HG02759 (cell line): ENCODE results near the gene KLHL26.
A peak's percentile ranks its signal among the peaks of the same experiment; 100 is the strongest.

Experiments used
- ATAC-seq: cut with Tn5 transposase; IDR thresholded peaks from one replicate; pipeline ENCODE4 v1.9.1; 2021; ENCODE audit warnings: mild to moderate bottlenecking, moderate library complexity; ENCODE audit not compliant: unreplicated experiment

The KLHL26 gene

DNA sequence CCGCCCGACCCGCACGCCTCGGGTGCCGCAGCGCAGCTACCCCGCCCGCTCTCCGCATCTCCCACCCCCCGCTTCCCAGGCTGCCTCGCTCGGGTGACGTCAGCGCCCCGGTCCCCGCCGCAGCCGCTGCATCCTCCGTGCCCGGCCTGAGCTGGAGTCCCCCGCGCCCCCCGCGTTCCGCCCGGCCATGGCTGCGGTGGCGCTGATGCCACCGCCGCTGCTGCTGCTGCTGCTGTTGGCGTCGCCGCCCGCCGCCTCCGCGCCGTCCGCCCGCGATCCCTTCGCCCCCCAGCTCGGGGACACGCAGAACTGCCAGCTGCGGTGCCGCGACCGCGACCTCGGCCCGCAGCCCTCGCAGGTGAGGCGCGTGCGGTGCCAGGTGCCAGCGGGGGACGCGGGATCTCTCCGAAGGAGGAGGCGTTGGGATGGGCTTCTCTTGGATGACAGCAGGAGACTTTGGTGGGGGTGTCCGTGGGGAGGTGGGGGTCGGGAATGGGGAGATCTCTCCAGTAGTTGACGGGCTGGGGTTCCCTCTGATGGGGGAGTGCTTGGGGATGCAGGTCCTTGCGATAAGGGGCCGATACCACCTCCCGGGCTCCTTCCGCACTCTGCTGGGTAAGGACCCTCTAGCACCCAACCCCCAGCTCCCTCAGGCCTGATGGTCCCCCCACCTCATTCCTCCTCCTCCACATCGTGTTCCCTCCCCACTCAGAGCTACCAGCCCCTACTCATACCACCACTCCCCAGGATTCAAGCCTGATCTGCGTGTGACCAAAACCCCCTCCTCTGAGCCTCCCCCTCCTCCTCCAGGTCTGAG, 23.8 kb upstream of the KLHL26 start, which contains the start of gene TMEM59L:
TSS of gene TMEM59L (plus strand) at position 99 of the 817 bp plus-strand sequence. CDS start at position 188, 89 bp downstream.
- no peak for ATAC-seq

DNA sequence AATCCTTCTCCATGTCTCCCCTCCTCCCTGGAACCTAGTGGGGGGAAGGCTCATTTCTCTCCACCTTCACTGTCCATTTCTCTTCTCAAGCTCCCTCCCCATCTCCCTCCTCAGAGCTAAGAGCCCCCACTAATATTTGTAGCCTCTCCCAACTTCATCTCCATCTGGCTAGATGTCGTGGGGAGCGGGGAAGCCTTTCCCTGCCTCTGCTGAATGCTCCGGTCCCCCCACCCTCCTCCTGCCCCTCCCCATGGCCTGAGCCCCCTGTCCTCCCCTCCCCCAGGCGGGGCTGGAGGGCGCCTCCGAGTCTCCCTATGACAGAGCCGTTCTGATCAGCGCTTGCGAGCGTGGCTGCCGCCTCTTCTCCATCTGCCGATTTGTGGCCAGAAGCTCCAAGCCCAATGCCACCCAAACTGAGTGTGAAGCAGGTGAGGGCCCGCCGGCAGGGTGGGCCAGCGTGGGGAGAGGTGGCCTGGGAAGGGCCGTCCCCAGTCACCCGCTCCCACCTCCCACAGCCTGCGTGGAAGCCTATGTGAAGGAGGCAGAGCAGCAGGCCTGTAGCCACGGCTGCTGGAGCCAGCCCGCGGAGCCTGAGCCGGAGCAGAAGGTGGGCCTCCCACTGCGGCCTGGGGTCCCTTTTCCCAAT, 23.1 kb upstream of the KLHL26 start:
- ATAC-seq, result no peak

DNA sequence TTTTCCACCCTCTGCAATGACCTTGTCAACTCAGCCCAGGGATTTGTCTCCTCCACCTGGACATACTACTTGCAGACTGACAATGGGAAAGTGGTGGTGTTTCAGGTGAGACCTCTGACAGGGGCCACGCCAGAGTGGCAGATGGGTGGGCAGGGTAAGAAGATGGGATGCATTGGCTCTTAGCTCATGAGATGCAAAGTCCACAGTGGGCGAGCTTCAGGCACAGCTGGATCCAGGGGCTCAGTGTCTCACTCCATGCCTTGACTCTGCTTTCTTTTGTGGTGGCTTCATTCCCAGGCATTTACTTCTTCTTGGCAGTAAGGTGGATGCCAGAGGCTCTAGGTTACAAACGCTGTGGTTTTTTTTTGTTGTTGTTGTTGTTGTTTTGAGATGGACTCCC, 20.8 kb upstream of the KLHL26 start:
- no peak for ATAC-seq

DNA sequence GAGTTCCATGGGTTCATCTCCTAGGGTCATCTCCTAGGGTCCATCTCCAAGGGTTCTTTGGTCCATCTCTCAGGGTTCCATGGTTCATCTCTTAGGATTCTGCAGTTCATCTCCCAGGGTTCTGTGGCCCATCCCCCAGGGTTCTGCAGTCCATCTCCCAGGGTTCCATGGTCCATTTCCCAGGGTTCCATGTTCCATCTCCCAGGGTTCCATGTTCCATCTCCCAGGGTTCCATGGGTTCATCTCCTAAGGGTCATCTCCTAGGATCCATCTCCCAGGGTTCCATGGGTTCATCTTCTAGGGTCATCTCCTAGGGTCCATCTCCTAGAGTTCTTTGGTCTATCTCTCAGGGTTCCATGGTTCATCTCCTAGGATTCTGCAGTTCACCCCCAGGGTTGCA, 19.3 kb upstream of the KLHL26 start:
- no peak for ATAC-seq

DNA sequence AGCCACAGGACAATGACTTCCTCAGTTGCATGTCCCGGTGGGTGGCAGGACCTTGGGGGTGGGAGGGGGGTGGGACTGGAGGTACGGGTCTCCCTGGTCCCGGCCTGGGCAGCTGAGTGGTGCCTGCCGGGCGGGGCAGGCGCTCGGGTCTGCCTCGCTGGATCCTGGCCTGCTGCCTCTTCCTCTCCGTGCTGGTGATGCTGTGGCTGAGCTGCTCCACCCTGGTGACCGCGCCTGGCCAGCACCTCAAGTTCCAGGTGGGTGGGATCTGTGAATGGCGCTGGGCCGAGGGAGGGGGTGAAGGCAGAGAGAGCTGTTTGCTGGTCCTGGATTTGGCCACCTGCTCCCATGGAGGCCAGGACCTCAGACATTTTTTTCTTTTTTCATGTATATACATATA, 18.6 kb upstream of the KLHL26 start:
- ATAC-seq, result no peak

DNA sequence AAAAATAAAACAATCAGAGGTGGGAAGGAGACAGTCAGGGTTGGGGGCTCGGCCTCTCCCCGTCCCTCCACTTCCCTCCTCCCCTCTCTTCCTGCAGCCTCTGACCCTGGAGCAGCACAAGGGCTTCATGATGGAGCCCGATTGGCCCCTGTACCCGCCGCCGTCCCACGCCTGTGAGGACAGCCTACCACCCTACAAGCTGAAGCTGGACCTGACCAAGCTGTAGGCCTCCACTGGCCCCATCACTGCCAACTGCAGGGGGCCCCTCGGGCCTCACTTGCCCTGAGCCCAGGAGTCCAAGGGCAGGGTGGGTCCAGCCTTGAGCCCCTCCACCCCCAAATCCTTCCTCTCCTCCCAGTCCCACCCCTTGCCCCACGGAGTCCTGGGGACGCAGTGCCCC, 16.5 kb upstream of the KLHL26 start:
- no peak for ATAC-seq

DNA sequence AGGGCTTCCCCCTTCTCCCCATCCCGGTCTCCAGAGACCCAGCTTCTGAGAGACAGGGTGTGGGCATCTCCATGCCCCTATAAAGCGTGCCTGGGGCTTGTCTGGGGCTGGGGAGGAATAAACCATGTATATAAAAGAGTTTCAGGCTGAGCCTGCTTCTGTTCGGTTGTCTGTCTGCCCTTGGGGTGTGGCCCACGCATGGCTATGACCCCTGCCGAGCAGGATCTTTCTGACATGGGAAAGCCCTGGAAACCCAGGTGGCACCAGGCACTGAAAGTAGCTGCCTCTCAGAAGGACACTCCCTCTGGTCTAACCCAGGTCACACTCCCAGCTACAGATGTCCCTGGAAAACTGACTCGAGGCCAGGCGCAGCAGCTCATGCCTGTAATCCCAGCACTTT, 15.9 kb upstream of the KLHL26 start:
- ATAC-seq, result no peak

DNA sequence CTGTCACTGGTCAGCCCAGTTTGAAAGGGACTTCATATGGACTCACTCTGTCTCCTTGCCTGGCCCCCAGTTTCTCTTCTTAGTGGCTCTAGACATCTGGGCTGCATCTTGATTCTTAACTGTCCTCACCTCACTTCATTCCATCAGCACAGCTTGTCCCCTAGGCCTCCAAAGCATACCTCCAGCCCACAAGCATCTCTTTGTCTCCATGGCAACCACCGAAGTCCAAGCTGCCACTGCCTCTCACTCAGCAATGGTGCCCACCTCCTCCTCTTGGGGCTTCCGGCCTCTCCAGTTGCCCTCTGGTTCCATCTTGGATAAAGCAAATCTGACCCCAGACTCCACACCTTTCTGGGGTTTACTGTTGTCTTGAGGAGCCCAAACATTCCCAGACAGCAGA, 9.9 kb upstream of the KLHL26 start:
- no peak for ATAC-seq

DNA sequence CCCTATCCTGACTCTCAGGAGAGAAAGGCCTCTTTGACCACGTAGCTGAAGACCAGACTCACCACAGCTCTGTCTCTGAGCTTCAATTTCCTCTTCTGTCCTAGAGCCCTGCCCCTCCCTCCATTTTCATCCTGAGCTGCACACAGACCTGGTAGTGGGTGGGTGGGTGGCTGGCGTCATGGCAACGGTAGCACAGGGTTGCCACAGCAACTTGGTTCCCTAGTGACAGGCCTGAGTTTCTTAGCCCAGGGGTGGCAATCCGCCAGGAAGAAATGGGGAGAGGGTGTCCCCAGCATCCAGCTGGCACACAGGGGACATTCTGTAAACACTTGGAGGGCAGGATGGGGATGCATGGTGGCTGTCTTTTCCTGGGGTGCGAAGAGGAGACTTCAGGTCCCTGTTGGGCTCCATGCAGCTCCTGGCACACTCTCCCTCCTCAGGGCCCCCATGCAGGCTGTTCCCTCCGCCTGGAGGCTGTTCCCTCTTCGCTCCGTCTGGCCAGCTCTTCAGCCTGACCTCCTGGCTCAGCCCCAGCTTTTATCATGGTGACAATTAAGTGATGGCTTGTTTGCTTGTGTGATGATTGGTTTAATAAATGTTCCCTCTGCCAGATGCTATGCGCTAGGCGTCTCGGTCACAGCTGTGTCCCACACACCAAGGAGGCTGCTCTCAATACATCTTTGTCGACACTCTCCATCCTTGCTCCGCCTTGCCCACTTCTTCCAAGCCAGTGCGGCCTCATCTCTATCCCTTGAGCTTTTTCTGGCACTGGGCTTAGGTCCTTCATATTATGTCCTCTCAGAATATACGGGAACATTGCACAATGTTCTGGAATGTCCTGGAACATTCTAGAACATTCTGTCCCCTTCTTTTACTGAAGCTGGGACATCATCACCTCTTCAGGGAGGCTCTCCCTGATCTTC, 7.4 kb upstream of the KLHL26 start:
- no peak for ATAC-seq

DNA sequence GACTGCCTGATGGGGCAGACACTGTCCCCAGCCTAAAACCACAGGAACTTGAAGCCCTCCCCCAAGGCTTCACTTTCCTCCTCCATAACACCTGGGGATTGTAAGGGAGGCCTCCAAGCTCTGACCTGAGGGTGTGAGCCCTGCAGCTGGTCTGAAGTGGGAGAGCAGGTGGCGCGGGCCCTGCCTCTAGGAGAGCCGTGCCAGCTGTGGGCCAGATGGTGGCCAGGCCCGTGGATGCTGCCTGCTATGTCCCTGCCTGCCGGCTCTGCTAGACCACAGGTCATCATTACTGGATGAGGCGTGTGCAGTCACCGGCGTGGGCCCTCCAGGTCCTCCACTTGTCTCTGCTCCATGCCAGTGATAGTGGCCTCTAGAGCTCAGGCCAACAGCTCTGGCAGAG, 3.5 kb upstream of the KLHL26 start:
- ATAC-seq, result no peak

DNA sequence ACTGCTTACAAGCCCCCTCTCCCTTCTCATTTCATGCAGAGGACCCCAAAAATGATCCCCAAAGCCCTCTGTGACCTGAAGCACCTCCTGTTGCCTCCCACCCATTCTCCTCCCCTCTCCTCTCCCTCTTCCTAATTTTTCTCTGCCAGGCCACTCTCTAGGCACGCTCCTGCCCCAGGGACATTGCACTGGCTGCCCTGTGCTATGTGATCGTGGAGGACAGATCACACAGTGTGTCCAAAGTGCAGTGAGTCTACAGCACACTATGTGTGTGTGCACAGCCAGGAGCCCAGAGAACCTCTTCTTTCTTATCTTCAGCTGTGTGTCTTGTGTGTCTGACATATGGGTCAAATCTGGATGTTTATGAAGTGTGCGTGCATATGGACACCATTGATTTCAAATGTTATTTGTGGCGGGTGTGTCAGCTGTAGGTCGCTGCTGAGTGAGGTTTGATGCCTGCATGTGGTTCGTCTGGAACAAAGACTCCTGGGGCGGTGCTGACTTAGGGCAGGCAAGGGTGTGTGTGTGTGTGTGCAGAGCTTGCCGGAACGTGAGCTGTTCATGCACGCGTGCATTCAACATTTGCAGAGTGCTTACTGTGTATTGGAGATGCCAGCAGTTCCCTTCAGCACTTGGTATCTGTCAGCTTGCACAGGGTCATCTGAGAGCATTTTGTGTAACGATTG, 2.1 kb upstream of the KLHL26 start:
- no peak for ATAC-seq

DNA sequence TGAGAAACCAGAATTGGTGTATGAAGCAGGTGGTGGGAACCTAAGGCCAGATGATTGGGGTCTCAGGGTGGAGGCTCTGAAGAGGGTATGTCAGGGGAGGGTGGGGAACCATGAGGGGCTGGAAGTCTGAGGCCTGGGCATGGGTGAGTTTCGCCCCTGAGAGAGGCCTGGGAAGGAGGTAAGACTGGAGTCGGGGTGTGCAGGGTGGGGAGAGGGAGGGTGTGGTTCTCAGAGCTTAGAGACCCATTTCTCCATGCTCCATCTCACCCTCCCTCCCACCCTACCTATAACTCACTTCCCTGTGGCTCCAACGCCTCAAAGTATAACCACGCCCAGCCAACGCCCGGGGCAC, 1.0 kb upstream of the KLHL26 start:
- ATAC-seq, result no peak

DNA sequence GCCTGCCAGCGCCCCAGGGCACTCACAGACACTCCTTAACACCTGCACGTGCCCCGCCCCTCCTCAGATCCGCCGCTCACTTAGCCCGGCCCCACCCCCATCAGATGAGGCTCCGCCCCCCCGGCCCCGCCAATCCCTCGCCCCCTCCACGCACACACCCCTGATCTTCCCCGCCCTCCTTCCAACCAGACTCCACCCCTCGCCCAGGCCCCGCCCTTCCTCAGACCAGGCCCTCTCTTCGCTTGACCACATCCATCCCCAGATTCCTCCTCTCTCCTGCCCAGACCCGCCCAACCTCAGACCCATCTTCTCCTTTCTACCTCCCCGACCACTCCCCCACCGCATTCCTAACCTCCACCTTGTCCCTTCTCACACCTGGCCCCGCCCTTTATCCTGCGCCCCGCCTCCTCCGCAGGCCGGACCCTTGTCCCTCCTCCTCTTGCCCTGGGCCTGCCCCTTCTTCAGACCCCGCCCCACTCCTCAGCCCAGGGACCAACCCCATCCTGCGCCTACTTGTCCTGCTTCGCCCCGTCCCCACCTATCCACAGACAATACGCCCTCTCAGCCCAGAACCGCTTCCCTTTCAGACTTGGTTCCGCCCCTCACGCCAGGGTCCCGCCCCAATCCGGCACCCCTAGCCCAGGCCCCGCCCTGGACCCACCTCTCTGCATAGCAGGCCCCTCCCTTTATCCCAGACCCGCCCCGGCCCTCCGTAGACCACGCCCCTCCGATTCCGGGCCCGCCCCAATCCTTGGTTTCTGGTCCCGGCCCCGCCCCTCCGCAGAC, 452 bp upstream of the KLHL26 start:
- peak; percentile 87 for ATAC-seq

DNA sequence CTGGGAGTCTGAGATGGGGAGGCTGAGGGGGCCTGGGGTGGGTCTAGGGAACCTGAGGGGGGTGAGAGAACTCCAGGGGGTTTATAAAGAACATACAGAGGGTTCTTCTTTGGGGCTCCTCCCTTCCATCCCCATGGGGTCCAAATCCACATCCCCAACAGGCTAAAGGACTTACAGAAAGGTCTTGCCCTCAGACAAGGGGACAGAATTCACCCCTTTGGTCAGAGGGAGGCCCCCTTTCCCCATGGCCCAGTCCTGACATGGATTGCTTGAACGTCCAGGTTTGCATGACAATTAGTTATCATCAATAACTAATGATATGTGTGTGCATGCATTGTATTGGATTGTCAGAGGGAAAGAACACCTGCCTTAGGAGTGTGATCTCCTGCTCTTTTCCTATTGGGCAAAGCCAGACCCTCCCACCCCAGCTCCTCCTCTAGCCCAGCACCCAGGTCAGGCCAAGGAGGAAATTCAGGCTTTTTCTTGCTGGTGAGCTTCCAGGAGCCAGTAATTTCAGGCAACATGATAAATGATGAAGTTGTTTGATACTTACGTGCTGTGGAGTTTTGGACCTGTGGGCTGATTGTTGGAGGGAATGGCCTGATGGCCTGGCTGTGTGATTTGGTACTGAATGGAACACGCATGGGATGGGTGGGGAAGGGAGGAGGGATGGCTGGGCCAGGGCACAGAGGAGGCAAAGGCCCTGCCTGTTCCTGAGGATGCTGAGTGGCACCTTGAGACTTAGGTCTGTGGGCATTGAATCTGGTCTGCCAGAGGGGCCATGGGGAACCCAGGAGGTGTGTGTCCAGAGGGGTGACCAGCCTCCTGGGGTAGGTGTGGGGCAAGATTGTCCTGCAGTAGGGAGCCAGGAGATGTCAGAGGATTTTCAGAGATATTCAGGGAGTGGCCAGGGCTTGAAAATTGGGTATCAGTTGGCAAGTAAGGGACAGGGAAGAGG, 1.1 kb downstream of the KLHL26 start:
- no peak for ATAC-seq

DNA sequence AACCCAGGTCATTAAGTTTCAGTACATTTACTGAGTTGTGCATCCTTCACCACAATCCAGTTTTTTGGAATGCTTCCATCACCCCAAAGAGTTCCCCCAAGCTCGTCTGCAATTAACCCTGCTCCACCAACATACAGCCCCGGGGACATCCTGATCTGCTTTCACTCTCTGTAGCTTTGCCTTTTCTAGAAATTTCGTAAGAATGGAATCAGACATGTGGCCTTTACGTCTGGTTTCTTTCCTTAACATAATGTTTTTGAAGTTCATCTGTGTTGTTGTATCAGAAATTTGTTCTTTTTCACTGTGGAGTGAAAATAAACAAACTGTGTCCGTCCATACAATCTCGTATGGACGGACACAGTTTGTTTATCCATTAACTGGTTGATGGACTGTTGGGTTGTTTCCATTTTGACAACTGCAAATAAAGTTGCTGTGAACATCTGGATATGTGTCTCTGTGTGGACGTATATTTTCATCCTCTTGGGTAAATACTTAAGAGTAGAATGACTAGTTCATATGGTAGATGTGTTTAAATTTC, 2.9 kb downstream of the KLHL26 start:
- ATAC-seq, result no peak

DNA sequence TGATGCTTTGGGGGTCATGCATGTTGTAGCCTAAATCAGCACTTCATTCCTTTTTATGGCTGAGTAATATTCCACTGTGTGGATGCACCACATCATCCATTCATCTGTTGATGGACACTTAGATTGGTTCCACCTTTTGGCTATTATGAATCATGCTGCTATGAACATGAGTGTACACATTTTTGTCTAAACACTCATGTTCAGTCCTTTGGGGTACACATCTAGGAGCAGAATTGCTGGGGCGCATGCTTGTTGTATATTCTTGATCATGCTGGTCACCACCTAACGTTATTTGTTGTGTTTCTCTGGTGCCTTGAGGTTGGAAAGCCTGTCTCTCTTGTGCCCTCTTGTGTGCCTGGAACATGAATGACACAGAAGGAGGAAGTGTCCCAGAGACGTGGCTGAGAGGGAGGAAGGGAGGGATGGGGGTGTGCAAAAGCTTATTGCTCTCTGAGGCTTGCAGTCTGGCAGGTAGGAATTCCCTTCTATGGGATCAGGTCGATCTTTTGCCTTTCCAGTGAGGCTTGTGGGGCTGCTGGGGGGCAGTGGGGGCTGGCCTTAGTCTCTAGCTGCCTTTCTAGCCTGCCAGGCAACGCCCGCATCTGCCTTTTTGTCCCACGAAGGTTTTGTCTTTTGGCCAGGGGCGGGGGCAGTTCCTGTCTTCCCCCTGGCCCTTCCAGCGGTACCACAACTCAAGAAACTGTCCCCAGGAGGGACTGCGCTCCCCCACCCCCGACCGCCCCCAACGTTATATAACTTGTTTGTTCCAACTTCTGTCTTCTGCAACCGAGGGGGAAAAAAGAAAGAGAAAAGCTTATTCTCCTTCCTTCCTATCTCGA, 7.6 kb downstream of the KLHL26 start:
- ATAC-seq, result no peak

DNA sequence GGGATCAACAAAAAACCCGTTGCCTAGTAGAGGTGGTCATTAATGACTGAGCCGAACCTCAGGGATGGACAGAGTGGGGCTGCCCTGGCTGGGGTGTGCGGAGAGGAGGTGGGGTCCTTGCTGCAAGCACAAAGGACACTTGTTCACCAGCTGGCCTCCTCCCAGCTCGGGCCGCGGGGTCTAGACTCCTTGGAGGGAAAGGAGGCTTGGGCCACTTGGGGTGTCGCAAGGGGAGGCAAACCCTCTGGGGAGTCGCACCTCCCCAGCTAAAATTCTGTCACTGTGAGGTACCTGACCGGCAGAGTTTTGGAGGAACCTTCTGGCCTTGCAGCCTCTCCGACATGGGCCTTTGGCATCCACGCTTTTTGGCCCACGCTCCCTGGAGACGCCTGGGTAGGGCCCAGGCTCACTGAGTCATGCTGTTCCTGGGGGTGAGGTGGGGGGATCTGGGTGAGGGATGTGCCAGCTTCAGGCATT, 8.2 kb downstream of the KLHL26 start:
- ATAC-seq, result no peak
